ENCODE measurements around the gene VPS50.

The VPS50 gene, protein sequence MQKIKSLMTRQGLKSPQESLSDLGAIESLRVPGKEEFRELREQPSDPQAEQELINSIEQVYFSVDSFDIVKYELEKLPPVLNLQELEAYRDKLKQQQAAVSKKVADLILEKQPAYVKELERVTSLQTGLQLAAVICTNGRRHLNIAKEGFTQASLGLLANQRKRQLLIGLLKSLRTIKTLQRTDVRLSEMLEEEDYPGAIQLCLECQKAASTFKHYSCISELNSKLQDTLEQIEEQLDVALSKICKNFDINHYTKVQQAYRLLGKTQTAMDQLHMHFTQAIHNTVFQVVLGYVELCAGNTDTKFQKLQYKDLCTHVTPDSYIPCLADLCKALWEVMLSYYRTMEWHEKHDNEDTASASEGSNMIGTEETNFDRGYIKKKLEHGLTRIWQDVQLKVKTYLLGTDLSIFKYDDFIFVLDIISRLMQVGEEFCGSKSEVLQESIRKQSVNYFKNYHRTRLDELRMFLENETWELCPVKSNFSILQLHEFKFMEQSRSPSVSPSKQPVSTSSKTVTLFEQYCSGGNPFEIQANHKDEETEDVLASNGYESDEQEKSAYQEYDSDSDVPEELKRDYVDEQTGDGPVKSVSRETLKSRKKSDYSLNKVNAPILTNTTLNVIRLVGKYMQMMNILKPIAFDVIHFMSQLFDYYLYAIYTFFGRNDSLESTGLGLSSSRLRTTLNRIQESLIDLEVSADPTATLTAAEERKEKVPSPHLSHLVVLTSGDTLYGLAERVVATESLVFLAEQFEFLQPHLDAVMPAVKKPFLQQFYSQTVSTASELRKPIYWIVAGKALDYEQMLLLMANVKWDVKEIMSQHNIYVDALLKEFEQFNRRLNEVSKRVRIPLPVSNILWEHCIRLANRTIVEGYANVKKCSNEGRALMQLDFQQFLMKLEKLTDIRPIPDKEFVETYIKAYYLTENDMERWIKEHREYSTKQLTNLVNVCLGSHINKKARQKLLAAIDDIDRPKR

DNA sequence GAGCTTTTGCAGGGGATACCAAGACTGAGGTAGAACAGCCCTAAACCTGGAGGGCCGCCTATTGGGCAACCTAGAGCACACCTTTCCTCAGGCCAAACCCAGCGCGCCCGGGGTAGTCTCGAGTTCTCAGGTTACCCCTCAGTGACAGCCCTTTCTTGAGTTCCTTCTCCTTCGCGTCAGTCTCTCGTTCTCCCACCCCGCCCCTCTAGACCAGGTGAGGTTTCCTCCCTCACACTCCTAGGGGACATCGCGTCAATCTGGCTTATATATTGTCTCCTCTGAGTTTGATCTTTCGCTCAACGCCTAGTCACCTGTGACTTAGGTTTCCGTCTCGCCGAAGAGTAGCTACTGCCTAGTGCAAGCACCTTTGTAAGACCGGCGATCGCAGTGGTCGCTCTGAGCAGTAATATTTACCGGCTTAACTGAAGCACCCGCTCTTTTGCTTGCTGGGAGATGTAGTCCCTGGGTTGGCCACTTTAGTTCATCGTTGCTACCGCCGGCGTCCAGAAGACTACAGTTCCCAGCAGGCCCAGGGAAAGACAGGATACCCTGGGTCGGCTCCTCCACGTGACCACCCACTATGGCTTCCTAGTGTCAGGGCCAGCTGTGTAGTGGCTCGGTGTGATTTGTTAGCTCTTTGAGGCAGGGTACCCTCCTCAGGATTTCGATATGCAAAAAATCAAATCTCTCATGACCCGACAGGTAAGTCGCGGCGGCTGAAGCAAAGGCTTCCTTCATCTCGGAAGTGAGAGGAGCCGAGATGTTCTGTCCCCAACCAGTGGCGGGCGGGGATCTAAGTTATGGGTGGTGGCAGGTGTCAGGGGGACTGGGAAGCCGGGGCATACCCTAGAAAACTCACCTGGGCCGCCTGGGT lies at the start of gene VPS50:
TSS of gene VPS50 (plus strand) at position 568 of the 874 bp plus-strand sequence. CDS start at position 670, 102 bp downstream.
- peak; percentile 95 for DNase-seq (ENCODE audit: low spot score)

GRCh38 chr7:93185303-93186027 lies 46.7 kb upstream of the VPS50 start:
- DNase-seq (ENCODE audit: low spot score): peak; percentile 30

DNA sequence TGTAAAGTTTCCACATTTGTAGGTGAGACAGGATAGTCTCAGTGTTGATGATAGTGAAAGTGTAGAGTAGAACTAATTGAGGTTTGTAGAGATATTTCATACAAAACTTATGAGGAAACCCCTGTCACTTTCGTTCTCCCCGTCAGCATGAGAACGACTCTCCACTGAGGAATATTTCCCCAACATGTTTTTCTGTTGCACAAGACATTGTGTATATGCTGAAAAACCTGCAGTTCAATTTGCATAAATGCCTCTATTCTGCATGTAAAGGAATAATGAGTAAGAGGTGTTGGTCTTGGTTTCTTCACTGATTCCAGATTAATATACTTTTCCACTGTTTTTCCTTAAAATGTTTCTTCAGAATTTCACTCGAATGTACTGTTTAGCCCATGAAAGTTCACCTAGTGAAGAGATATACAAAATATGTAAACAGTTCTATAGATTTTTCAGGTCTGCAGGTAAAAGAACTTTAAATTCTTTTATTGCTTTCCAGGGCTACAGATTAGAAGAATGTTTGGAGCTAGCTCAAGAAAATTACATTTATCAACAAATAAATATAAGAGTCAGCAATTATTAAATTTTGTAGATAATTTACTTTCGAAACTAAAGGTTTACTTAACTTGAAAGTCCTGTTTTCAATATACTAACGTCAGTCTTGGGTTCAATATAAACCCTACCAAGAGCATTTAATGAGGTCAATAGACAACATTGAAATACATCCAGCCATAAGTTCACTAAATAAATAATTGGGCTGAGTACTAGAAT lies 43.1 kb upstream of the VPS50 start:
- no peak for DNase-seq (ENCODE audit: low spot score)

GRCh38 chr7:93194386-93194785 lies 37.8 kb upstream of the VPS50 start:
- no peak for DNase-seq (ENCODE audit: low spot score)

GRCh38 chr7:93196336-93196735 lies 35.8 kb upstream of the VPS50 start:
- DNase-seq (ENCODE audit: low spot score): no peak

- DNase-seq (ENCODE audit: low spot score): no peak
Observed at GRCh38 chr7:93198472-93198871, 33.7 kb upstream of the VPS50 start.

- no peak for DNase-seq (ENCODE audit: low spot score)
Observed at GRCh38 chr7:93202594-93203250, 29.4 kb upstream of the VPS50 start.

GRCh38 chr7:93203496-93203895 lies 28.7 kb upstream of the VPS50 start:
- no peak for DNase-seq (ENCODE audit: low spot score)

- no peak for DNase-seq (ENCODE audit: low spot score)
Observed at GRCh38 chr7:93205046-93205445, 27.1 kb upstream of the VPS50 start.

GRCh38 chr7:93211228-93211818 lies 20.8 kb upstream of the VPS50 start:
- no peak for DNase-seq (ENCODE audit: low spot score)

DNA sequence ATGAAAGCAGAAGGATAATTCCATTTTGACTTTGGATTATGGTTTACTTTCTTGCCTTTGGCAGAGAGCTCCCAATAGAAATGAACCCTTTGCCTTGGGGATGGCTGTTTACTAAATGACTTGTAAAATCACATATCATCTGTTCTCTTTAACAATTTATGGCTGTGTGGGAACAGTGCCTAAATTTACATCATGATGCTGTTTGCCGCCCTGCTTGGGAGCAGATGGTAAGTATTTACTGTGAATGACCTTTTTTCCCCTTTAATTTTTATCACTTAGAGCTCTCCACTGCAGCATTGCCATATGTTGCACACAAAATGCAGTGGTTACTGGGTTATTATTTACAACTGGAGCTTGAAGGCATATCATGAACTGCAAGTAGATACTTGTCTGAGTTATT lies 19.3 kb upstream of the VPS50 start:
- DNase-seq (ENCODE audit: low spot score): no peak

- no peak for DNase-seq (ENCODE audit: low spot score)
Observed at GRCh38 chr7:93218997-93219827, 13.0 kb upstream of the VPS50 start.

- DNase-seq (ENCODE audit: low spot score): no peak
Observed at GRCh38 chr7:93219868-93220267, 12.3 kb upstream of the VPS50 start.

DNA sequence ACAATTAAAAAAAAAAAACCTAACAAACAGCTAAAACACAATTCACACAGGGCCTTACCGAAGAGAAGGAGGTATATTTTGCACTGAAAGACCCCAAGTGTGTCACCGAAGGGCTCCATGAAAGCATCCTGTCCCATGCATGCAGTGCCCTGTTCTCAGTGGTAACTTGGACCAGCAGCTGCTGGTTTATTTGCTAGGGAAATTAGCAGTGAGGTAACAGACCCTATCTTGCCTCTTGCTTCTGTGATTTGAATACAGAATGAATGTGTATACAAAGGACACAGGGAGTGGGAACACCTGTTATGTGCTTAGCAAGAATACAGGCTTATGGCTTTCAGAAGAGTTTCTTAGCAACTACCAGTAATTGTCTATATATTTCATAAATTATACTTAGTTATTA lies 5.9 kb upstream of the VPS50 start, which contains the start of gene HEPACAM2:
TSS of gene HEPACAM2 (minus strand) at position 160 of the 400 bp plus-strand sequence.
- no peak for DNase-seq (ENCODE audit: low spot score)

DNA sequence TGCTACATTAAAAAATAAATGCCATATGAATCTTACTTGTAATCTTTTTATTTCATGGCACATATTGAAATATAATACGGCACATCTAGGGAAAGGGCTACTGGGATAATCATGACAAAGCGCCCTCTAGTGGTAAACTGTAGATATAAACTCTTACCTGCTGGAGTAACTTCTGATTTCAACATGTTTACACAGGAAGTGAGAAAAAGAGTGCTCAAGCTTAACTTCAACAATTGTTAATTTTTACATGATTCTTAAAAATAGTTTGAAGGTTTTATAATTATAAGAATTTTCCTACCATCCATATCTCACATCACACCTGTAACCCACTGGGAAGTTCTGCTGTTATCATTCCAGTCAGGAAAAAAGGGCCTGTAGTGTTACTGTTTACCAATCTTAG lies 3.9 kb upstream of the VPS50 start:
- DNase-seq (ENCODE audit: low spot score): peak; percentile 71

DNA sequence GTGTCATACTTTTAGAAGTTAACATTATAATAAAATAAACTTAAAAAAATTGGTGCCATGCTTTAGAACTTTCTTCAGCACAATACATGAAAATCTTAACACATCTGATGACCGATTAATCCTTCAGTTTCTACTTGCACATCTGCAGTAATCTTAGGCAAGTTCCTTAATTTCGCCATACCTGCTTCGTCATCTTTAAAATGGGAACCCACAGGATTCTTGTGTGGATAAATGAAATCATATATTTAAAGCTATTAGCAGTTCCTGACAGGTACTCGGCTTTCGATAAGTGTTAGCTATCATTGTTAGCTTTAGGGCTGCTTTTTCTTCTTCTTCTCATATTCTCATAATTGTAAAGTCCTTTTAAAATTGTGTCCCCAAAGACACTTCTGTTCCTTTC lies 907 bp upstream of the VPS50 start:
- no peak for DNase-seq (ENCODE audit: low spot score)

GRCh38 chr7:93232673-93233018 lies 480 bp downstream of the VPS50 start:
- DNase-seq (ENCODE audit: low spot score): no peak

DNA sequence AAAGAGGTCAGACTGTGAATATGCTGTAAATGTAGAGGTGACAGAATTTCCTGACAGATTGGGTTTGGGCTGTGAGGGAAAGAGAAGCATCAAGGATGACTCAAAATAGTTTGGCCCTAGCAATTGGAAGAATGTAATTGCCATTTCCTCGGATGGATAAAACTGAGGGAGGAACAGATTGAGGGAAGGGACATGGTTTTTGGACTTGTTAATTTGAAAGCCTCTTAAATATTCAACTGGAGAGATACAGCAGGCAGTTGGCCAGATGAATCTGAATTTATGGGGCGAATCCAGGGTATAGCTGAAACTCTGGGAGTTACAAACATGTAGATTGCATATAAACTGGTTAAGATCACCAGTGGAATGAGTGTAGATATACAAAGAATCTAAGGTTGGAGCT lies 3.4 kb downstream of the VPS50 start:
- no peak for DNase-seq (ENCODE audit: low spot score)

DNA sequence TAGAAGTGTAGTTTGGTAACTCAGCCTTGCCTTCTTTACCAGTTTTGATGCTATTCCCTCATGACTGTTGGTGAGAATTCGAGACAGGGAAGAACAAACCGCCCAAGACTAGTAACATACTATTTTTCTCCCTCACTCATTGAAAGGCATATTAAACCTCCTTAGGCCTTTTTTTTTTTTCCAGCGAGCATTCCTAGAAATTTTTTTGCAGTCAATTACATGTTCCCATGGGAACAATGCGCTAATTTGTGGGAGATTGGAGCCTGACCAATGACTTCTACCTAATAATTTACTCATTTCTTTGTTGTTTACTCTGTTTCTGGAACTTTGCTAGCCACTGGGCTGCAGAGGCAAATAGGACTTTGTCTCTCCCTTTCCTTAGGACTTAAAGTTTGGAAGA lies 6.0 kb downstream of the VPS50 start:
- no peak for DNase-seq (ENCODE audit: low spot score)
